Iris pigment epithelial cell (primary cell): ENCODE measurements around the gene SMAD6.

ENCODE experiments used
- DNase-seq: peaks from one replicate; pipeline ENCODE4 v3.0.0-alpha.2; 2011; ENCODE audit warnings: low read depth

SMAD6 gene

GRCh38 chr15:66702035-66702786 lies at the start of gene SMAD6:
Gene SMAD6 (plus strand): TSS chr15:66702236. CDS start chr15:66703259, 1,023 bp downstream.
- peak; percentile 99 for DNase-seq

- no peak for DNase-seq
Observed at GRCh38 chr15:66652806-66653205, 49.2 kb upstream of the SMAD6 start.

- no peak for DNase-seq
Observed at GRCh38 chr15:66653398-66653797, 48.6 kb upstream of the SMAD6 start.

- no peak for DNase-seq
Observed at GRCh38 chr15:66653852-66654251, 48.2 kb upstream of the SMAD6 start.

- no peak for DNase-seq
Observed at GRCh38 chr15:66654361-66654738, 47.7 kb upstream of the SMAD6 start.

GRCh38 chr15:66654739-66655375 lies 47.2 kb upstream of the SMAD6 start:
- no peak for DNase-seq

- no peak for DNase-seq
Observed at GRCh38 chr15:66655511-66655910, 46.5 kb upstream of the SMAD6 start.

GRCh38 chr15:66655997-66656396 lies 46.0 kb upstream of the SMAD6 start:
- no peak for DNase-seq

GRCh38 chr15:66657185-66658020 lies 44.6 kb upstream of the SMAD6 start:
- no peak for DNase-seq

- no peak for DNase-seq
Observed at GRCh38 chr15:66658044-66658443, 44.0 kb upstream of the SMAD6 start.

- DNase-seq, result no peak
Observed at GRCh38 chr15:66658855-66659254, 43.2 kb upstream of the SMAD6 start.

- no peak for DNase-seq
Observed at GRCh38 chr15:66659384-66659783, 42.7 kb upstream of the SMAD6 start.

- DNase-seq, result no peak
Observed at GRCh38 chr15:66661432-66662096, 40.5 kb upstream of the SMAD6 start.

- no peak for DNase-seq
Observed at GRCh38 chr15:66662522-66662921, 39.5 kb upstream of the SMAD6 start.

- no peak for DNase-seq
Observed at GRCh38 chr15:66663664-66664063, 38.4 kb upstream of the SMAD6 start.

GRCh38 chr15:66670175-66670574 lies 31.9 kb upstream of the SMAD6 start:
- peak; percentile 24 for DNase-seq

GRCh38 chr15:66670762-66671580 lies 31.1 kb upstream of the SMAD6 start:
- DNase-seq, result no peak

- DNase-seq, result no peak
Observed at GRCh38 chr15:66672867-66673266, 29.2 kb upstream of the SMAD6 start.

GRCh38 chr15:66673410-66674322 lies 28.4 kb upstream of the SMAD6 start:
- DNase-seq, result peak; percentile 37

- DNase-seq, result no peak
Observed at GRCh38 chr15:66674756-66675155, 27.3 kb upstream of the SMAD6 start.
